ENCODE measurements around the gene CCDC78. TPM values are rescaled to one million over a fixed set of nuclear protein-coding genes. Genes with fewer than 3 reads are reported as not detected.

The CCDC78 gene
- total RNA-seq, 1 donor from 2014 or later = 2.4 TPM

Other genes with a start within 250 kb of the CCDC78 start
- 86.5 and 94.8 TPM in 2 replicates for gene CAPN15, start 198.7 kb downstream of the CCDC78 start, total RNA-seq
- gene PRR35, start 166.0 kb downstream of the CCDC78 start, total RNA-seq = 0.10 TPM in 1 of 2 replicates, not detected in the other
- gene NHLRC4, start 159.4 kb downstream of the CCDC78 start, total RNA-seq = 1.8 and 2.2 TPM in 2 replicates
- gene PIGQ, start 156.5 kb downstream of the CCDC78 start, total RNA-seq = 45.5 and 49.8 TPM in 2 replicates
- gene RAB40C, start 136.4 kb downstream of the CCDC78 start, total RNA-seq = 16.2 and 17.6 TPM in 2 replicates
- 0.69 and 0.76 TPM in 2 replicates for gene WFIKKN1, start 95.5 kb downstream of the CCDC78 start, total RNA-seq
- gene METTL26, start 90.1 kb downstream of the CCDC78 start, total RNA-seq = 79.2 and 85.0 TPM in 2 replicates
- 19.3 and 27.5 TPM in 2 replicates for gene MCRIP2, start 84.6 kb downstream of the CCDC78 start, total RNA-seq
- gene WDR90, start 77.1 kb downstream of the CCDC78 start, total RNA-seq = 52.9 and 53.6 TPM in 2 replicates
- 136 and 155 TPM in 2 replicates for gene RHOT2, start 58.3 kb downstream of the CCDC78 start, total RNA-seq
- gene RHBDL1, start 50.8 kb downstream of the CCDC78 start, total RNA-seq = 0.98 and 2.0 TPM in 2 replicates
- gene STUB1, start 46.0 kb downstream of the CCDC78 start, total RNA-seq = 73.9 and 81.6 TPM in 2 replicates
- gene JMJD8, start 42.1 kb downstream of the CCDC78 start, total RNA-seq = 41.2 and 42.1 TPM in 2 replicates
- 18.0 and 18.5 TPM in 2 replicates for gene WDR24, start 36.0 kb downstream of the CCDC78 start, total RNA-seq
- 8.0 and 8.2 TPM in 2 replicates for gene FBXL16, start 20.6 kb downstream of the CCDC78 start, total RNA-seq
- 4.7 and 6.1 TPM in 2 replicates for gene METRN, start 11.3 kb downstream of the CCDC78 start, total RNA-seq
- gene ANTKMT, start 5.3 kb downstream of the CCDC78 start, total RNA-seq = 8.1 and 10.8 TPM in 2 replicates
- gene HAGHL, start 663 bp upstream of the CCDC78 start, total RNA-seq = 5.1 and 6.1 TPM in 2 replicates
- gene CIAO3, start 14.6 kb upstream of the CCDC78 start, total RNA-seq = 42.5 and 46.8 TPM in 2 replicates
- not detected in 2 replicates for gene MSLN, start 34.3 kb upstream of the CCDC78 start, total RNA-seq
- gene RPUSD1, start 61.9 kb upstream of the CCDC78 start, total RNA-seq = 35.4 and 36.4 TPM in 2 replicates
- gene CHTF18, start 62.2 kb upstream of the CCDC78 start, total RNA-seq = 73.0 and 79.3 TPM in 2 replicates
- gene GNG13, start 74.3 kb upstream of the CCDC78 start, total RNA-seq = not detected in 2 replicates
- 19.1 and 20.4 TPM in 2 replicates for gene LMF1, start 244.5 kb upstream of the CCDC78 start, total RNA-seq